Fibroblast of the conjunctiva (primary cell): Measurements from ENCODE around the gene HDAC8.
"Not testable (repeated sequence)": the region's sequence is repeated elsewhere in the genome, so short reads cannot be mapped to it uniquely, and the experiment has no call there.

Source experiments
- DNase-seq: peaks from one replicate; pipeline ENCODE4 v3.0.0-alpha.2; 2010; ENCODE audit warnings: low read depth

Gene HDAC8

DNA sequence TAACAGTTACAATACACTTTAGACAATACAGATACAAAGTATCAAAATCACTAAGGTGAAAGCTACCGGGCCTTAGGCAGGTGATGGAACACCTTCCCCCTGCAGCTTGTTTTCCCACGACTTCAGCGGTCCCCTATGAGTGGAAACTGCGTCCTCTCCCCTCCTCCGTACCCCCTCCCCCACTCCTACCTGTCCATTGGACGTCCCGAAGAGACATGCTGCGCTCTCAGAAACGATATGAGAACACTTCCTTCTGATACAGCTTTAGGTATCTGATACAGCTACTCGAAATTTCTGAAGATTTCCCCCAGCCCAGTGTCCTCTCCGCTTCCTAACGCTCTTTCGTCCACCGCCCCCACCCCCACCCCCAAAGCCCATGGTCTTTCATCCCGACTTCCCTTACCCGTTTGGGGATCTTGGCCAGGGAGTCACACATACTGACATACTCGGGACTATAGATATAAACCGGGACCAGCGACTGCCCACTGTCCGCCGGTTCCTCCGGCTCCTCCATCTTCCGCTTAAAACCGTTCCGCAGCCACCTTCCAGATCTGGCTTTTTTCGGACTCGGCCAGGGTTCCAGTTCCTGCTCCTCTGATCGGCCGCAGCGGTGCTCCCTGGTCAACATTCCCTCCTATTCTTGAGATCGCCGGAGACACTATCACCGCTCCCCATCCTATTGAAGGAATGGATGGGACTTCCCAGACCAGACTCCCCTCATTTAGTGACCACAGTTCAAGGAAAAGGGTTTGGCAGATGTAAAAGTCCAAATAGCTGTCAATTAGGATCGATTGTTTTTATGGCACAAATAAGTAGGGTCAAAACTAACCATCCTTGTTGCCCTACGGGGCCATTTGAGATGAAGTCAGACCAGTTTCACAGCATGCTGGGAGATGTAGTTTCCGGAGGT, at the start of gene HDAC8:
HDAC8 (minus strand) TSS at position 596 of the 910 bp plus-strand sequence; CDS start at position 514, 82 bp downstream.
- peak; percentile 65 for DNase-seq

DNA sequence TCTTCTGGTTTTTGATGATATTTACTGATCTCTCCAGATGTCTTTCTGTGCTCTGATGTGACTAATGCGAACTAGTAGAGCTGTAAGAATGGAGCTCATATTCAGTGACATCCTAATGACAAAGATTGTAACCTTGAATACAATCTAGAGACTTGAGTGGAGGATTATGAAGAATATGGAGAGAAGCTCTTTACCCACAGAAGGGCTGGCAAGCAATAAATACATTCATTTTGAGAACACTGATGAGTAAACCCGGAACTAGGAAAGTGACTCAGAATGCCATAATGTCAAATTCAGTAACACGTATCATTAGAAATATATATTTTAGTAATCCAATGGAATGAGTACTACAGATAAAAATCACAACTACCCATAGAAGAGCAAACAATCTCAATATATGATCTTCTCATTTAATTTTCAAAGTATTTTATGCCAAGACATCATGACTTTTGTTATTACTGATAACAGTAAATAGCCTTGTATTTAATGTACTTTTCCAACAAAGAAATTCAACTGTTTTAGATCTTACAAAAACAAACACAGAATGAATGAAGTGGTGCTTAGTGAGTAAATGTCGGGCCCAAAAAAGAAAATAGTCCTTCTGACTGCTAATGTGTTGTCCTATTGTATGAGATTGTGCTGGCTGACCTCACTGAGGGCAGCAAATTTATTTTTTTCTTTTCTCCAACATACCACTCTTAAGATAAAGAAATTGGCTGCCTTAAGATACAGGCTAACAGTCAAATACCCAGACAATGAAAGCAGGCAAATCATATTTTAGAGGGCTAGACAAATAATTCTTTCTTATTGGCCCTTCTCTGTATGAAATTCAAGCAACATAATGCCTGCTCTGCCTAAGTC, 49.2 kb upstream of the HDAC8 start:
- DNase-seq = no peak

DNA sequence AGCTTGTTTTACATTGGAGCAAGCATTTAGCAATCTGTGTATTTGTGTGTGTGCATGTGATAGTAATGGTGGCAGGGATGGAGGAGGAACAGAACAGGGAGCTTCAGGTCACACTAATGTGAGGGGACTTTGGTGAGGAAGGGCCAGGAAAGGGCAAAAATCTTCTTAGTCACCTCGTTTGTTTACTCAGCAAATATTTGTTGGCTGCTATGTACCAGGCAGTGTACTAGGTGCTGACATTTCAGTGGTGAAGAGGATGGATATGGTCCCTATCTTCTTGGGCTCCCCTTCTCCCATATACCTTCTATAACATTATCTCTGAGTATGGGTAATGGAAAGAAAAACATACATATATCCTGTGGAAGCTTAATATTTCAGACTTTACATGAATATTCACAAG, 48.5 kb upstream of the HDAC8 start:
- DNase-seq = no peak

DNA sequence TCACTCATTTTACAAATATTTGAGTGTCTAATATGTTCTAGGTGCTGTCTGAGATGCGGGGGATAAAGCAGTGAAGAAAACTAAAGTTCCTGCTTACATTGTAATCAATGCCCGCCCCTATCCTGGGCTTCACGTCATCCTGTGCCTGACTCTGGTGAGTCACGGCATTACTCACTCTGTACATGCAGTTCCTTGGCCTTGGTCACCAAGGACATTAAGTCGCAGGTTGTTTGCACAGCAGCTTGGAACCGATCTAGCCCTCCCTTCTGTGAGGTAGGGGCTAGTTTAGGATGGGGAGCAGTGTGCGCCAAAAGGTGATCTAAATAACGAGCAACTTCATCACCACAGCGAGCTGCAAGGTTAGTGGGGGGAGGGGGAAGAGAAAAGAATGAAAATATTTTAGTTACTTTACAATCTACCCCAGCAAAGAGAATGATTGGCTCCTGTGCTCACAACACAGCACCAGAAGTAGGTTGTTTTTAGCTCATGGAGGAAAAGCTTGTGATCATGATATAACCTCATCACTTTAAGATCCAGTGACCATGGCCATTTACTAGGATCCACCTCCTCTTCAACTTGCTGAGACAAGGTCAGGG, 48.0 kb upstream of the HDAC8 start:
- peak; percentile 83 for DNase-seq

DNA sequence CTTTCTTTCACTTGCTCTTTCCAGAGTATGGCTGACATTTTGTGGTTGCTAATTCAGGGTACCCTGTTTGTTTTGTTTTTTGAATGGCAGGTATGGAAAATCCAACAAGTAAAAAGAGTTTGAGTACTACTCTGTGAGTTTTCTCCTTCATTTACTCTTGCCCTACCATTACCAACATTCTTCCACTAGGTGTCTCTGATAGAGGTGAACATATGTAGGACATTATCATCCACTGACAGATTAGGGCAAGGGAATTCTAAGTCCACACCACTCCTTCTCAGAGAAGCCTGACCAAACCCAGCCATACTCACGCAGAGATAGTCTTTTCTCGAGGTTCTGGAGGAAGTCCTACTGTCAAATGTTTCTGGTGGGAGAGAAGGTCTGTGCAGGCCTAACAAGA, 36.7 kb upstream of the HDAC8 start:
- DNase-seq = no peak

DNA sequence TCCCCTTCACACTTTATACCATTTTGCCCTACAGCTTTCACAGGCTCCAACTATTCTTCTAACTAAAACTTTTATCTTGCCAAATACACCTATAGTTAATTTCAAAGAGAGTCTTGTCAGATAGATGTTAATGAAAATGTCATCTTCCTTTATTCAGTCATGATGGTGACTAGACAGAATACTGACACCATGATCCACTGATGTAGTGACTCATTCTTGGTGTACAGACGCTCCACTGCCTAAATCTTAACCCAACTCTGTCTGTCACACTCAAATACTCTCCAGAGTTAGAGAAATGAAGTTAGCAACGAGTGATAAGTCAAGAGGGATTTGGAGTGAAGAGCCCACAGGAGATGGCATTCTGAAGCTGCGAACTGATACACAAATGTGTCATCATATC, 32.1 kb upstream of the HDAC8 start:
- DNase-seq = no peak

DNA sequence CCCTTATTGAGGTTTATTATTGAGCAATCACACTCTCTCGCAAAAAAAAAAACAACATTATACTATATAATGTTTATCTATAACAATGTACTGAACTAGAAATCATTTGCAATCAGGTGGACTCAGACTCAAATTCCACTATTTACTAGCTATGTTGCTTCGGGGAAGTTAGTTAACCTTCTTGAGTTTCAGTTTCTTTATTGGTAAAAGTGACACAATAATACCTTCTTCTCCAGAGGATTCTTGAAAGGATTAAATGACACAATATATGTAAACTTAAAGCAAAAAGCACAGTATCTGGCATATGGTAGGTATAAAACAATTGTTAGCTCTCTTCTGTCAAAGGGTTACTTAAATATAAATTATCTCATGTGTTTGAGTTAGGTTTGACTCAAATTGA, 31.5 kb upstream of the HDAC8 start:
- DNase-seq = no peak

DNA sequence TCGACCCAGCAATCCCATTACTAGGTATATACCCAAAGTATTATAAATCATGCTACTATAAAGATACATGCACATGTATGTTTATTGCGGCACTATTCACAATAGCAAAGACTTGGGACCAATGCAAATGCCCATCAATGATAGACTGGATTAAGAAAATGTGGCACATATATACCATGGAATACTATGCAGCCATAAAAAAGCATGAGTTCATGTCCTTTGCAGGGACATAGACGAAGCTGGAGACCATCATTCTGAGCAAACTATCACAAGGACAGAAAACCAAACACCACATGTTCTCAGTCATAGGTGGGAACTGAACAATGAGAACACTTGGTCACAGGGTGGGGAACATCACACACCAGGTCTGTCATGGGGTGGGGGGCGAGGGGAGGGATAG, 18.4 kb upstream of the HDAC8 start:
- DNase-seq = not testable (repeated sequence)

DNA sequence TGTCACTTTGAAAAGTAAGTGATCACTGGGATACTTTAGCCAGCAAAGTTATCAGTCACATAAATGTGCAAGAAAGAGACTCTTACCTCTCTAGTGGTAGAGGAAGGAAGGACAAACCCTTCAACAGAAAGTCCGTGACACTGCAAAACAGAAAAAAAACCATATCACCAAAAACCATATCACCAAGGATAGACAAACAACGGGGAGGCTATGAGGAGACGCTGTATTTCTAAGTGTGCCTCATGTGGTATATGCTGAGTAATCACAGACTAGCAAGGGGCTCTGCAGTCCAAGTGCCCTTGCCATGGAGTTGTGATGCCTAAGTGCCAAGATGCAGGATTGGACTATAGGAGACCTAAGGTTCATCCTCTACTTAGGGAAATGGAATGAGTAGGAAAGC, 11.5 kb upstream of the HDAC8 start:
- DNase-seq = no peak

DNA sequence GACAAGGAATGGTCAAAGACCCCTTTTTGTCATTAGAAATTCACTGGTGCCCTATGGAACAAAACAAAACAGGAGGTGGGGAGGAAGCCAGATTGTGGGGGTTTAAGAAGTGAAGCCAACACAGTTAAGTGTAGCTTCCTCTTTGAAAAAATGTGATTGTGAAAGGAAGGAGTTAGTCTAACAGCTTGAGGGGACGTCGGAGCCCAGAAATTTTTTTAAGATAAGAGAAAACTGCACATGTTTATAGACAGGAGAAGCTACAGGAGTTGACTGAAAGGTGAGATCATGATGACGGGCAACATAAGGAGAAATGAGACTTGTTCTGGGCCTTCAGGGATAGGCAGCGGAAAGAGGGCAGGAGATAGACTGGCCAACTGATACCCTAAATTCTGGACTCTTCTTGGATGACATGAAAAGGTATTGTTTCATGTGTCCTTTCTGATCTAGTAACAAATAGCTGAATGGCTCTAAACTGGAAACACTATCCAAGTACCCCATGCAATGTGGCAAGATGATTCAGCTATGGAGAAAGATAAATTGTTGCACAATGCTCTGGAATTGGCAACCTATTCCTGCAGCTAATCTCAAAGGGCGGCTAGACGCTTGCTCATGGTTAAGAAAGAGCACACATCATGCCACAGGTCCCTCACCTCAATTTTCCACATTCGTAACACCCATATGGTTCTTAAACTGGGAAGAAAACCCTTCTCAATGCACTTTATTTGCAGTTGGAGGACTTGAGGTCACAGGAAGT, 3.7 kb upstream of the HDAC8 start:
- peak; percentile 21 for DNase-seq

DNA sequence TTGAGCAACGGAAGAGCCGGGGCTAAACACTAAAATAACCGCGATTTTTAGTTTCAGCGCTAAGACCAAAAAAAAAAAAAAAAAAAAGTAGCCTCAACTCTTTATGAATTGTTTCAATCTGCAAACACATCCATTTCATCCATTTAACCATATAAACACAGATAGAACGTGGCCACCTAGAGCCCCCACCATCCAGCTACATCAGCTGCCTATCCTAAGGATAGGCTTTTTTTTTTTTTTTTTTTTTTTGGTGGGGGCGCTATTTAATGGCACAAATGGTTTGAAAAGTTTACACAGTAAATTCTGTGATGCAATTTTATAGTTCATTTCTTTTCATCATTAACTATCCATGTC, 492 bp upstream of the HDAC8 start:
- no peak for DNase-seq

DNA sequence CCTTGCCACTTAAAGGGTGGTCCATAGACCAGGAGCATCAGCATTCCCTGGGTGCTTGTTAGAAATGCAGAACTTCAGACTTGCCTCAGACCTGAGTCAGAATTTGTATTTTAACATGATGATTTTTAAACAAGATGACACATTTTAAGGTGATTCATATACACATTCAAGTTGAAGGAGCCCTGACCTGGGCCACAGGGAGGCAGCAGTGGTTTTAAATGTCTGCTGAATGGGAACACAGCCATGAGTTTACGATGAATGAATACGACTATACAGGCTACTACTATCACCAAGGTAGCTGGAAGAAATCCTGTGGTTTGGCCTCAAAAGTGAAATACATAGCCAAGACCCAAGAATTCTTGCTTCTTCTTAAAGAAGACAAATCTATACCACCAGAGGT, 2.9 kb downstream of the HDAC8 start:
- DNase-seq = peak; percentile 20

DNA sequence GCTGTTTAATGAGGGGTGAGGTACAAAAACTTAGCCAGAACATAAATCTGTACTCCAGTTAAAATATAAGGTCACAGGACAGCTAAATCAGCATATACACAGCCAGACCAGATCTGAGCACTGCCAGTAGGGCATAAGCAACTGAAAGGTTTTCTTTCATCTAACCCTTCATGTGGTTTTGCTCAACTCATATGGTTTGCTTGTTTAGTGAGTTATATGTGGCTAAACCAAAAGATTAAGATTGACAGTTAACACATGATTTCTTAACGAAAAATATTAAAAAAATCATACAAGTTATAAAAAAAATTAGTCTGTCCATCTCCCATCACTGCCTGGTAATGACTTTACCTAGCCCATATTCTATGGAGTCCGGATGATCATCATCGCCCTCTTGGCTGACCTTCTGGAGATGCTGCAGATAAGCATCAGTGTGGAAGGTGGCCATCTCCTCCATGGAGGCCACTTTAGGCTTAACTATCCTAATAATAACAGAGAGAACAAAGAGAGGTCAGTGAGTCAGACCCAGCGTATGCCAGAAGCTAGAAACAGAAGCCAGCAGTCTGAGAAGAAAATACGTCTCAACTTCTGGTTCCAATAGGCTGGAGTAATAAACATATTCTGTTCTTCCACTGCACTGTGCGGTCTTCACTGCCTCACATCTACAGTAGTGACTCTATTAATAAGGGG, 4.1 kb downstream of the HDAC8 start:
- peak; percentile 42 for DNase-seq

DNA sequence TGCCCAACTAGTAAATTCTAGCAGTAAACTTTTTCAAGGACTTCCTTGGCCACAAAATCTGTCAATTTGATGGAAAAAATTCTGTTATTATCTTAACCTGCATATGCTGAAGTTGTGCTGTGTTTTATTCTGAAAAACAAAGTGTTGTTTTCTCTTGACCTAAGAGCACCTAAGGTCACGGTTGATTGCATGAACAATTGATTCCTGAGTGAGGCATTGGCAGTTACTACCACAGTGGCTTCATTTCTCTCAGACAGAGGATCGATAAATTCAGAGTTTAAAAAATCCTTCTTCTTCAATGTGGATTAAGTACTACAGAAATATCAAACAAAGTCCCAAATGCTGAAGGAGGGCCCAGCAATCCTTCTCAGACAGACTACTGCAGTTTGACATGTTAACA, 6.2 kb downstream of the HDAC8 start:
- no peak for DNase-seq

DNA sequence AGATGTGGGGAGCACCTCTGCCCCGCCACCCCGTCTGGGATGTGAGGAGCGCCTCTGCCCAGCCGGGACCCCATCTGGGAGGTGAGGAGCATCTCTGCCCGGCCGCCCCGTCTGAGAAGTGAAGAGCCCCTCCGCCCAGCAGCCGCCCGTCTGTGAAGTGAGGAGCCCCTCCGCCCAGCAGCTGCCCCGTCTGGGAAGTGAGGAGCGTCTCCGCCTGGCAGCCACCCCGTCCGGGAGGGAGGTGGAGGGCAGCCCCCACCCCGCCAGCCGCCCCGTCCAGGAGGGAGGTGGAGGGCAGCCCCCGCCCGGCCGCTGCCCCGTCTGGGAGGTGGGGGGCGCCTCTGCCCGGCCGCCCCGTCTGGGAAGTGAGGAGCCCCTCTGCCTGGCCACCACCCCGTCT, 13.0 kb downstream of the HDAC8 start:
- not testable (repeated sequence) for DNase-seq

DNA sequence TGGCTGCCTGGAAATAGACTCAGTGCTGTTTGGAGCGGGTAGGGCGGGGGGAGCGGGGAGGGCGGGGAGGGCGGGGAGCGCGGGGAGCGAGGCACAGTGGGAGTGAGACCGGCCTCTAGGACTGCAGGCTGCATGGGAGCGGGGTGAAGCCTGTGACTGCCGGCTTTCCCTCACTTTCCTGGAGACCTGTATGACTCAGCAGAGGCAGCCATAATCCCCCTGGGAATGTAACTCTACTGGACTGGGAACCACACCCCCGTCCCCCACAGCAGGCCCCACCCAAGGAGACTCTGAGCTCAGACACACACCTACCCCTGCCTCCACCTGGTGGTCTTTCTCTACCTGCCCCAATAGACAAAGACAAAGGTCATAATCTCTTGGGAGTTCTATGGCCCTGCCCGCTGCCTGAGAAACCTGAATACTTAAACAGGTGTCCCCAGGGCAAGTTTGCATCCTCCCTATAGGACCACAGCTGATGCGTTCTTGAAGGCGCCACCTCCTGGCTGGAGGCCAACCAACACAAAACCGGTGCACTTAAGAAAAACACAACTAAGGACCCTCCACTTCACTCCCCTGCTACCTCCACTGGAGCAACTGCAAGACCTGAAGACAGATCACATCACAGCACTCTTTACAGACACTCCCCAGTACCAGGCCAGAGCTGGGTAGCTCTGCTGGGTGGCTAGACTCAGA, 18.0 kb downstream of the HDAC8 start:
- DNase-seq = no peak

DNA sequence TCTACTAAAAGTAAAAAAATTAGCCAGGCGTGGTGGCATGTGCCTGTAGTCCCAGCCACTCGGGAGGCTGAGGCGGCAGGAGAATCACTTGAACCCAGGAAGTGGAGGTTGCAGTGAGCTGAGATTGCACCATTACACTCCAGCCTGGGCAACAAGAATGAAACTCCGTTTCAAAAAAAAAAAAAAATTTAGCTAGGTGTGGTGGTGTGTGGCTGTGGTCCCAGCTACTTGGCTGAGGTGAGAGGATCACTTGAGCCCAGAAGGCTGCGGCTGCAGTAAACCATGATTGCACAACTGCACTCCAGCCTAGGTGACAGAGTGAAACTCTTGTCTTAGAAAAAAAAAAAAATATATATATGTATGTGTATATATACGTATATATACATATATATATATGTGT, 20.2 kb downstream of the HDAC8 start:
- not testable (repeated sequence) for DNase-seq

DNA sequence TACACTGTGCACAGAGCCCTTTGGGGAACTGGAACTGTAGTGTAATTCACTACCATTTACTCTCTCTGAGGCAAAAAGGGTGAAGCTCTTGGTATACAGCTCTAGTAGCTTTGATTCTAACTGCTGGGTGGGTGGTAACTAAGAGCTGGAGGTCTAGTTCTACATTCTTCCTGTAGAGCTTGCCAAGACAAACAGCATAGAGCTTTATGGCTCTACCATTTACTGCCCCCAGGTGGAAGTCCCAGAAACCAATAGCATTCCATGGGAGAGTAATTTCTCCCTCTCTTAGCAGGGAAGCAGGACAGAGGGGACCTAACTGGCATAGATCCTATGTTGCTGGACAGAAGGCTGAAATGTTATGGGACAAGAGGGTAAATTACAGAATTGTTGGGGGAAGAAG, 26.7 kb downstream of the HDAC8 start:
- no peak for DNase-seq

DNA sequence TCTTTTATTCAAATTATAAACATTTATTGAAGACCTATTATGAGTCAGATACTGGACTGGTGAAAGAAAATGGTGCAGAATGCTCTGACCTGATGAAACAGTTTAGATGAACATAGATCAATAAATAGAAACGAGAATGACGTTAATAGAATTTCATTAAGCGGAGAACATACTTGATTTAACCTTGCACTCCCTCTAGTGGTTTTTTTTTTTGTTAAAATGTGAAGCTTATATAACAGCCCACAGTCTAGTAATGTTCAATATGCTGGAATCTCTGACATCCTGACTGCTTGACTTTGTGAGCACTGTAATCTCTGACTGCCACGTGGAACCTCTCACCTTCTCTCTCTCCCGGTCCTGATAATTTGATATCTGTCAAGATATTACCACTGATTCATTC, 32.3 kb downstream of the HDAC8 start:
- DNase-seq = peak; percentile 23

DNA sequence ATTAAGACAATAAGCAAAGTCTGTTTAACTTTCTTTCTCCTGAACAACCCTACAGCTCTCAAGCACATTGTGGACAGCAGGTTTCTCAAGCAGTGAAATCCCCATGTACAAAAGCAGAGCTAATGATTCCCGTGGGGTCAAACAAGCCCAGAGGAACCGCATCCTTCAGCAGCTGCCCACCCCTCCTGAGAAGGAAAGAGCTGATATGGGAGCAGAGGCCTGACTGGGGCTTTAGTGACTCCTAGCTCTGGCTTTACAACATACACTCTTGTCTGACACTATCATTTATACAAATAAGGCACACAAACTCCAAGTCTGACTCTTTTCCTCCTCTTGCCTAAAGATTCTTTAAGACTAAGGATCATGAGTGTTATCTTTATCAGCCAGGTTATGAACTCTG, 32.8 kb downstream of the HDAC8 start:
- DNase-seq = no peak

DNA sequence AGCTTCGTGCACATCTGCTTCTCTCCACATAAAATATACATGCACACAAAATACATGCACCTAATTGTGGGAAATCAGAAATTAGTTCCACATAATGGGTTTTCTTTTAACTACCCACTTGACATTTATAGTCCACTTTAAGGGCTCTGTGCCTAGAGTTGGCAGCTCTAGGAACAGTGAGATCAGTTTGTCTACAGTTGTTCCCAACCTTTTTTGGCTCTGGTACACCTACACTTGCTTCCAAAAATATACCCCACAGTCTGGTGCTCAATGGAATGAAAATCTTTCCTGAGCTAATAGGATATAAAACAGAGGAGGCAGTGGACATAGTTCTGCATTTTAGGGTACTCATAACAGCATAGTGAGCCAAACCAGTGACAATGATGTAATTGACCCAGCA, 36.1 kb downstream of the HDAC8 start:
- no peak for DNase-seq
